Neural progenitor cell (in vitro differentiated cells): ENCODE measurements around the gene MIA2.

Source experiments
- CTCF ChIP-seq: fragments of 200-600 bp; sonication (generic); IDR thresholded peaks from 2 replicates; pipeline ENCODE4 v1.5.1; 2017; ENCODE audit warnings: antibody characterized with exemption, mild to moderate bottlenecking
- EZH2phosphoT487 ChIP-seq: fragments of 200-600 bp; sonication (generic); IDR thresholded peaks from 2 replicates; pipeline ENCODE4 v1.6.1; 2017; ENCODE audit warnings: antibody characterized with exemption

- no peak for TF ChIP-seq CTCF
- TF ChIP-seq EZH2phosphoT487 = no peak
These were observed 172.8 kb downstream of the MIA2 start for GRCh38 chr14:39406560-39406959.
